RPMI8226 (cell line): ENCODE results near the gene TFAM.

ENCODE experiments used
- DNase-seq: peaks from one replicate; pipeline ENCODE4 v3.0.0-alpha.2; 2015

Gene TFAM

GRCh38 chr10:58384999-58385783 lies at the start of gene TFAM:
TSS of gene TFAM (plus strand) at chr10:58385410. CDS start at chr10:58385548, 138 bp downstream.
- peak; percentile 90 for DNase-seq

- DNase-seq: no peak
Measured at GRCh38 chr10:58336242-58336641, 49.0 kb upstream of the TFAM start.

GRCh38 chr10:58341422-58341821 lies 43.8 kb upstream of the TFAM start:
- DNase-seq: no peak

GRCh38 chr10:58341947-58342346 lies 43.3 kb upstream of the TFAM start:
- DNase-seq: no peak

GRCh38 chr10:58347967-58348366 lies 37.2 kb upstream of the TFAM start:
- no peak for DNase-seq

- DNase-seq: no peak
Measured at GRCh38 chr10:58348571-58349033, 36.6 kb upstream of the TFAM start.

- no peak for DNase-seq
Measured at GRCh38 chr10:58350023-58350422, 35.2 kb upstream of the TFAM start.

- no peak for DNase-seq
Measured at GRCh38 chr10:58350619-58351323, 34.4 kb upstream of the TFAM start.

- DNase-seq: no peak
Measured at GRCh38 chr10:58351616-58352578, 33.3 kb upstream of the TFAM start.

- DNase-seq: no peak
Measured at GRCh38 chr10:58352956-58353610, 32.1 kb upstream of the TFAM start.

GRCh38 chr10:58356756-58357155 lies 28.5 kb upstream of the TFAM start:
- no peak for DNase-seq

- no peak for DNase-seq
Measured at GRCh38 chr10:58358314-58358933, 26.8 kb upstream of the TFAM start.

GRCh38 chr10:58358947-58359346 lies 26.3 kb upstream of the TFAM start:
- no peak for DNase-seq

GRCh38 chr10:58359541-58359940 lies 25.7 kb upstream of the TFAM start:
- no peak for DNase-seq

GRCh38 chr10:58360412-58361004 lies 24.7 kb upstream of the TFAM start:
- no peak for DNase-seq

GRCh38 chr10:58361353-58361752 lies 23.9 kb upstream of the TFAM start:
- DNase-seq: no peak

GRCh38 chr10:58362027-58362789 lies 23.0 kb upstream of the TFAM start:
- no peak for DNase-seq

GRCh38 chr10:58367069-58367468 lies 18.1 kb upstream of the TFAM start:
- DNase-seq: no peak

- no peak for DNase-seq
Measured at GRCh38 chr10:58371473-58371872, 13.7 kb upstream of the TFAM start.

GRCh38 chr10:58372607-58373441 lies 12.4 kb upstream of the TFAM start:
- no peak for DNase-seq
